ENCODE data around the gene TMX3. TPM values are rescaled to one million over a fixed set of nuclear protein-coding genes. Genes with fewer than 3 reads are reported as not detected.

Gene TMX3
- total RNA-seq, 1 experiment from 2014 or later: 33.3 TPM

GRCh38 chr18:68733707-68734106, 18.8 kb upstream of the TMX3 start (continued):
- TF ChIP-seq ZNF281 (CRISPR knock-in tag; IDR thresholded peaks at IDR 0.05) (no peak), TCF7 (CRISPR knock-in tag; IDR thresholded peaks at IDR 0.05; ENCODE audit: low read depth) (no peak), FOXP1 (CRISPR knock-in tag; IDR thresholded peaks at IDR 0.05; ENCODE audit: borderline replicate concordance) (no peak)

- Mint-ChIP-seq H3K27ac (no peak overlapping the region; the same call in 1 of the 2 replicates), H3K36me3 (peaks cover 4% of the 10 kb centered on the region), H3K4me3 (no peak overlapping the region), H3K9me3 (peaks cover 16% of the 10 kb centered on the region), H3K27me3 (ENCODE audit: low read depth) (no peaks in the 10 kb centered on the region), H3K4me1 (peaks cover 13% of the 10 kb centered on the region)
- CTCF ChIA-PET: no interaction called here
- DNase-seq (ENCODE audit: low spot score) (no peak), ATAC-seq (no peak)
- POLR2A ChIA-PET: no interaction called here
- TF ChIP-seq TP53 (CRISPR knock-in tag; IDR thresholded peaks at IDR 0.05) (no peak), SOX15 (CRISPR knock-in tag; IDR thresholded peaks at IDR 0.05) (no peak), ZNF512 (CRISPR knock-in tag; IDR thresholded peaks at IDR 0.05; ENCODE audit: borderline replicate concordance) (no peak), USF2 (CRISPR knock-in tag; IDR thresholded peaks at IDR 0.05) (no peak), SMAD4 (CRISPR knock-in tag; IDR thresholded peaks at IDR 0.05) (no peak), ZNF263 (CRISPR knock-in tag; IDR thresholded peaks at IDR 0.05; ENCODE audit: low read depth) (no peak), OVOL2 (CRISPR knock-in tag; IDR thresholded peaks at IDR 0.05; ENCODE audit: borderline replicate concordance) (no peak), PRDM15 (CRISPR knock-in tag; IDR thresholded peaks at IDR 0.05) (no peak), ZMAT4 (CRISPR knock-in tag; IDR thresholded peaks at IDR 0.05) (no peak), ZBTB21 (CRISPR knock-in tag; IDR thresholded peaks at IDR 0.05; ENCODE audit: borderline replicate concordance) (no peak), FOXK1 (CRISPR knock-in tag; IDR thresholded peaks at IDR 0.05) (no peak), ZBTB43 (CRISPR knock-in tag; IDR thresholded peaks at IDR 0.05) (no peak), TEAD4 (CRISPR knock-in tag; IDR thresholded peaks at IDR 0.05) (no peak), ZNF121 (CRISPR knock-in tag; IDR thresholded peaks at IDR 0.05) (no peak), GABPB1 (CRISPR knock-in tag; IDR thresholded peaks at IDR 0.05) (no peak), IRF2 (CRISPR knock-in tag; IDR thresholded peaks at IDR 0.05; ENCODE audit: borderline replicate concordance, low read depth) (no peak), NR1H2 (CRISPR knock-in tag; IDR thresholded peaks at IDR 0.05) (no peak), NFE2L1 (CRISPR knock-in tag; IDR thresholded peaks at IDR 0.05) (no peak), MAX (CRISPR knock-in tag; IDR thresholded peaks at IDR 0.05) (no peak), TEAD1 (CRISPR knock-in tag; IDR thresholded peaks at IDR 0.05) (no peak)
These were observed 13.3 kb upstream of the TMX3 start for GRCh38 chr18:68728081-68728700.
